ENCODE measurements around the gene DOP1A.
A peak's percentile ranks its signal among the peaks of the same experiment; 100 is the strongest.

GRCh38 chr6:83057705-83058321, 9.7 kb upstream of the DOP1A start:
- TF ChIP-seq, protein P1, sequence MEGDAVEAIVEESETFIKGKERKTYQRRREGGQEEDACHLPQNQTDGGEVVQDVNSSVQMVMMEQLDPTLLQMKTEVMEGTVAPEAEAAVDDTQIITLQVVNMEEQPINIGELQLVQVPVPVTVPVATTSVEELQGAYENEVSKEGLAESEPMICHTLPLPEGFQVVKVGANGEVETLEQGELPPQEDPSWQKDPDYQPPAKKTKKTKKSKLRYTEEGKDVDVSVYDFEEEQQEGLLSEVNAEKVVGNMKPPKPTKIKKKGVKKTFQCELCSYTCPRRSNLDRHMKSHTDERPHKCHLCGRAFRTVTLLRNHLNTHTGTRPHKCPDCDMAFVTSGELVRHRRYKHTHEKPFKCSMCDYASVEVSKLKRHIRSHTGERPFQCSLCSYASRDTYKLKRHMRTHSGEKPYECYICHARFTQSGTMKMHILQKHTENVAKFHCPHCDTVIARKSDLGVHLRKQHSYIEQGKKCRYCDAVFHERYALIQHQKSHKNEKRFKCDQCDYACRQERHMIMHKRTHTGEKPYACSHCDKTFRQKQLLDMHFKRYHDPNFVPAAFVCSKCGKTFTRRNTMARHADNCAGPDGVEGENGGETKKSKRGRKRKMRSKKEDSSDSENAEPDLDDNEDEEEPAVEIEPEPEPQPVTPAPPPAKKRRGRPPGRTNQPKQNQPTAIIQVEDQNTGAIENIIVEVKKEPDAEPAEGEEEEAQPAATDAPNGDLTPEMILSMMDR (IDR thresholded peaks at IDR 0.05), result peak in 5 of 6 experiments; percentile 38 to 62 (median 49)
- TF ChIP-seq POLR2A (IDR thresholded peaks at IDR 0.05), result no peak
- TF ChIP-seq POLR2AphosphoS5 (IDR thresholded peaks at IDR 0.05), result no peak
- TF ChIP-seq EP300 (IDR thresholded peaks at IDR 0.05), result no peak
